Right lobe of liver (tissue), 4 donors: ENCODE results near the gene TEK.

Experiments
- POLR2A ChIP-seq: fragments of 450-650 bp; IDR thresholded peaks from one replicate; pipeline ENCODE4 v1.6.1; 2017; ENCODE audit warnings: antibody characterized with exemption, mild to moderate bottlenecking
- TF ChIP-seq, protein P1 (sequence below), 4 donors: fragments of 200-600 bp in 3 of 4; fragments of 450-650 bp in 1 of 4; IDR thresholded peaks; one replicate each; pipeline versions ENCODE4 v1.5.1 to v1.8.0; 2016 to 2022; ENCODE audit warnings: antibody characterized with exemption in 4 of 4, mild to moderate bottlenecking in 2 of 4
- donor health status: DM: no; HTN: no; CAD: no.
- donor health status: DM: no; HTN: no; CAD: no.
- donor health status: DM: no; HTN: yes; CAD: no.

DNA sequence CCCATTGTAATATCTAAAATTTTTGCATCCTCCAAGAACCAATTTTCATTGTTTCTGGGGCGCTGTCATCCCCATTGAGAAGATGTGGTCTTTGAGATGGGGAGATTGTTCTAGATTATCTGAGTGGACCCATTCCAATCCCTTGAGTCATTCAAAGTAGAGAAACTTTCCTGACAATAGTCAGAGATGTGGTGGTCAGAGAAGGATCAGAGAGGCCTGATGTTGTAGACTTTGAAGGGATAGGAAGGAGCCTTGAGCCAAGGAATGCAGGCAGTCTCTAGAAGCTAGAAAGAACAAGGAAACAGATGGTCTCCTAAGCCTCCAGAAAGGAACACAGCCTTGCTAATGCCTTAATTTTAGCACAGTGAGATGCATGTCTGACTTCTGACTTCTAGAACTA is 80.4 kb downstream of the TEK start:
- TF ChIP-seq, protein P1, sequence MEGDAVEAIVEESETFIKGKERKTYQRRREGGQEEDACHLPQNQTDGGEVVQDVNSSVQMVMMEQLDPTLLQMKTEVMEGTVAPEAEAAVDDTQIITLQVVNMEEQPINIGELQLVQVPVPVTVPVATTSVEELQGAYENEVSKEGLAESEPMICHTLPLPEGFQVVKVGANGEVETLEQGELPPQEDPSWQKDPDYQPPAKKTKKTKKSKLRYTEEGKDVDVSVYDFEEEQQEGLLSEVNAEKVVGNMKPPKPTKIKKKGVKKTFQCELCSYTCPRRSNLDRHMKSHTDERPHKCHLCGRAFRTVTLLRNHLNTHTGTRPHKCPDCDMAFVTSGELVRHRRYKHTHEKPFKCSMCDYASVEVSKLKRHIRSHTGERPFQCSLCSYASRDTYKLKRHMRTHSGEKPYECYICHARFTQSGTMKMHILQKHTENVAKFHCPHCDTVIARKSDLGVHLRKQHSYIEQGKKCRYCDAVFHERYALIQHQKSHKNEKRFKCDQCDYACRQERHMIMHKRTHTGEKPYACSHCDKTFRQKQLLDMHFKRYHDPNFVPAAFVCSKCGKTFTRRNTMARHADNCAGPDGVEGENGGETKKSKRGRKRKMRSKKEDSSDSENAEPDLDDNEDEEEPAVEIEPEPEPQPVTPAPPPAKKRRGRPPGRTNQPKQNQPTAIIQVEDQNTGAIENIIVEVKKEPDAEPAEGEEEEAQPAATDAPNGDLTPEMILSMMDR (IDR thresholded peaks at IDR 0.05): no peak
- no peak for TF ChIP-seq POLR2A
